AG09319 (cell line): ENCODE results near the gene CDKAL1.

ENCODE experiments used
- DNase-seq: peaks from one replicate; pipeline ENCODE4 v3.0.0-alpha.2; 2010; ENCODE audit warnings: low read depth; ENCODE audit errors: extremely low read depth
- CTCF ChIP-seq: IDR thresholded peaks from 2 replicates; pipeline ENCODE4 v1.5.1; 2011; ENCODE audit warnings: low read depth, mild to moderate bottlenecking, inconsistent platforms, low read length, moderate library complexity

Gene CDKAL1

GRCh38 chr6:21101694-21102093 is 567.4 kb downstream of the CDKAL1 start:
- no peak for TF ChIP-seq CTCF
- DNase-seq, result no peak

GRCh38 chr6:21102201-21102600 is 567.9 kb downstream of the CDKAL1 start:
- TF ChIP-seq CTCF, result no peak
- no peak for DNase-seq

GRCh38 chr6:21102624-21103023 is 568.4 kb downstream of the CDKAL1 start:
- TF ChIP-seq CTCF, result no peak
- DNase-seq, result no peak

GRCh38 chr6:21103626-21104224 is 569.5 kb downstream of the CDKAL1 start:
- TF ChIP-seq CTCF, result no peak
- no peak for DNase-seq

- TF ChIP-seq CTCF, result no peak
- DNase-seq, result no peak
Observed at GRCh38 chr6:21104288-21104687, 570.0 kb downstream of the CDKAL1 start.

GRCh38 chr6:21107796-21108195 is 573.5 kb downstream of the CDKAL1 start:
- DNase-seq, result no peak
- TF ChIP-seq CTCF, result no peak

GRCh38 chr6:21109391-21110178 is 575.3 kb downstream of the CDKAL1 start:
- DNase-seq, result no peak

More at GRCh38 chr6:21109391-21110178, 575.3 kb downstream of the CDKAL1 start:
- TF ChIP-seq CTCF, result no peak
